ENCODE data around the gene ACBD6. TPM values are rescaled to one million over a fixed set of nuclear protein-coding genes. Genes with fewer than 3 reads are reported as not detected.

Gene ACBD6
- total and polyA plus RNA-seq, 8 donors, result 8.9 to 48.8 (median 37.7) TPM

GRCh38 chr1:180249725-180250498, 252.5 kb downstream of the ACBD6 start:
- WGBS, 5 donors, result 63 to 87% (median 83%) methylated on average over 13 of the region's 13 CpGs
- DNase-seq, result no peak
- no peaks in the 10 kb centered on the region for H3K4me1 ChIP-seq
- H3K4me3 ChIP-seq, result no peak overlapping the region
- H3K36me3 ChIP-seq, result no peaks in the 10 kb centered on the region
- H3K9me3 ChIP-seq, result no peaks in the 10 kb centered on the region
- no peak overlapping the region for H3K27ac ChIP-seq
- H3K27me3 ChIP-seq, result peaks cover 6 to 53% (median 14%) of the 10 kb centered on the region in 3 donors
- TF ChIP-seq POLR2AphosphoS5 (IDR thresholded peaks at IDR 0.05) (no peak), POLR2A (IDR thresholded peaks at IDR 0.05) (no peak), EP300 (IDR thresholded peaks at IDR 0.05) (no peak)
- TF ChIP-seq, protein P1, sequence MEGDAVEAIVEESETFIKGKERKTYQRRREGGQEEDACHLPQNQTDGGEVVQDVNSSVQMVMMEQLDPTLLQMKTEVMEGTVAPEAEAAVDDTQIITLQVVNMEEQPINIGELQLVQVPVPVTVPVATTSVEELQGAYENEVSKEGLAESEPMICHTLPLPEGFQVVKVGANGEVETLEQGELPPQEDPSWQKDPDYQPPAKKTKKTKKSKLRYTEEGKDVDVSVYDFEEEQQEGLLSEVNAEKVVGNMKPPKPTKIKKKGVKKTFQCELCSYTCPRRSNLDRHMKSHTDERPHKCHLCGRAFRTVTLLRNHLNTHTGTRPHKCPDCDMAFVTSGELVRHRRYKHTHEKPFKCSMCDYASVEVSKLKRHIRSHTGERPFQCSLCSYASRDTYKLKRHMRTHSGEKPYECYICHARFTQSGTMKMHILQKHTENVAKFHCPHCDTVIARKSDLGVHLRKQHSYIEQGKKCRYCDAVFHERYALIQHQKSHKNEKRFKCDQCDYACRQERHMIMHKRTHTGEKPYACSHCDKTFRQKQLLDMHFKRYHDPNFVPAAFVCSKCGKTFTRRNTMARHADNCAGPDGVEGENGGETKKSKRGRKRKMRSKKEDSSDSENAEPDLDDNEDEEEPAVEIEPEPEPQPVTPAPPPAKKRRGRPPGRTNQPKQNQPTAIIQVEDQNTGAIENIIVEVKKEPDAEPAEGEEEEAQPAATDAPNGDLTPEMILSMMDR (IDR thresholded peaks at IDR 0.05), result no peak
- intact Hi-C loops (cut with DNase I; ENCODE audit: low total_unique reads), result loop anchor here (10.0 kb wide), 1 partner anchor 235 kb away; no protein-coding TSS in a partner anchor

DNA sequence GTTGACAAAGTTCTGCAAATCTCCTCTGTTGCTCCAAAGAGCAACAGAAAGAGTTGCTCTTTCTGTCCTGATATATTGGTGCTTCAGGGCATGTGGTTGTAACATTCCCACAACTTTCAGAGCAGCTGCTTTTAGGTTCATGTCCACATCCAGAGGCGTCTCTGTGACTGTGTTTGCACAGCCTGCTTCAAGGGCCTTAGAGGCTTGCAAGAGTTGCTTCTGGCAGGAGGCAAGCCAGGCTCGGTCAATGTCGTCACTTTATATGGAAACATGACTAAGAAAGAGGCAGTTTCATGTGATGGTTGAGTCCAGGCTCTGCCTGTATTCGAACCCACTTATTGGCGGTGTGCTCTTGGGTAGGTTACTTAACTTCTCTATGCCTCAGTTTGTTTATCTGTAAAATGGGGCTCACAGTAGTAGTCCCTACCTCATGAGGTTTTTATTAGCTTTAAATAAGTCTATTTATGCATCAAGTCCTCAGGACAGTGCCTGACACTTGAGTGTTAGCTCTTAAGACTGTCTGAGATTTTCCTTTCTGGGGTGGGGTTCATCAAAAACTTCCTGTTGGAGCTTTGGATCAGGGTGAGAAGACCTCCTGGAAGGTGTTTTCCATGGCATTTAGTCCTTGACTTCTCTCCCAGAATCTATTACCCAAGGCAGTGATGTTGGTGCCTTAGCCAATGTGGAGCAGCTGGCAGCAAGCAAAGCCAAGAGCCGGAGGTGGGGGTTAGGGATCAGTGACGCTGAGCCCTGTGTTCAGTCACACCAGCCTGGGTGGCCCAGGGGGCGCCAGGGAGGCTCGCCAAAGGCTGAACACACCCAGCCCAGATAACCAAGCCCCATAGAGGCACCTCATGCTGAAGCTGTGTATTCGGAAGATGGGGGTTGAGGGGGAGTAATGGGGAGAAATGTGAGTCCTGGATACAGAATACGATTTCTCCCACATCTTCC, 253.4 kb downstream of the ACBD6 start:
- WGBS, 5 donors, result 62 to 72% (median 68%) methylated on average over 10 to 11 of the region's 11 CpGs
- TF ChIP-seq POLR2AphosphoS5 (IDR thresholded peaks at IDR 0.05) (no peak), EP300 (IDR thresholded peaks at IDR 0.05) (no peak), POLR2A (IDR thresholded peaks at IDR 0.05) (no peak)
- TF ChIP-seq, protein P1 (IDR thresholded peaks at IDR 0.05), result no peak

GRCh38 chr1:180248176-180248575, 254.2 kb downstream of the ACBD6 start:
- Histone ChIP-seq H3K27me3 (peaks cover 0 to 53% (median 0%) of the 10 kb centered on the region in 3 donors), H3K4me1 (no peaks in the 10 kb centered on the region), H3K9me3 (no peaks in the 10 kb centered on the region), H3K36me3 (no peaks in the 10 kb centered on the region), H3K4me3 (no peak overlapping the region), H3K27ac (no peak overlapping the region)
- 90 to 100% (median 95%) methylated on average over 3 to 7 of the region's 7 CpGs for WGBS, 5 donors
- intact Hi-C loops (cut with DNase I; ENCODE audit: low total_unique reads), result no loop called here
- DNase-seq, result no peak
- TF ChIP-seq POLR2A (IDR thresholded peaks at IDR 0.05) (no peak), POLR2AphosphoS5 (IDR thresholded peaks at IDR 0.05) (no peak), EP300 (IDR thresholded peaks at IDR 0.05) (no peak)
- TF ChIP-seq, protein P1 (IDR thresholded peaks at IDR 0.05), result no peak

More for the DNA sequence above, 253.4 kb downstream of the ACBD6 start:
- H3K4me1 ChIP-seq, result no peaks in the 10 kb centered on the region
- no peak for DNase-seq
- H3K27me3 ChIP-seq, result peaks cover under 1 to 53% (median 5%) of the 10 kb centered on the region in 3 donors
- intact Hi-C loops (cut with DNase I; ENCODE audit: low total_unique reads), result no loop called here
- no peaks in the 10 kb centered on the region for H3K9me3 ChIP-seq
- H3K4me3 ChIP-seq, result no peak overlapping the region
- no peaks in the 10 kb centered on the region for H3K36me3 ChIP-seq
- H3K27ac ChIP-seq, result no peak overlapping the region

DNA sequence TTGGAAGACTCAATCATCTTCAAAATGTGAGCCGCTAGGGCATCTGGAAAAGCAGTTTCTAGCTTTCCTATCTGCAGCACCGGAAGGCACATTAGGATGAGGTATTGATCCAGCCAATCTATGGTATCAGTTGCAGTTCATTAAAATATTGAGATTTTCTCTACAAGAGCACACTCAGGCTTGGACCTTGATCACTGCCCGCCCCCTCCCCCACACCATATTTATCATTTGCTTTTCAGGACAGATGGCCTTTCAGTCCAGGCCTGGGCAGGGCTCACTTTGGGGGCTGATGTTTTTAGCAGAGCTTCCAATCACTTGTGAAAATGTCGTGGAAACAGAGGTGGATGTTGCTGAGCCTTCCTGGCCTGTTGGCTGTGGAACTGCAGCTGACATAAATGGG, 254.8 kb downstream of the ACBD6 start:
- no peaks in the 10 kb centered on the region for H3K36me3 ChIP-seq
- TF ChIP-seq, protein P1 (IDR thresholded peaks at IDR 0.05), result no peak
- TF ChIP-seq EP300 (IDR thresholded peaks at IDR 0.05) (no peak), POLR2AphosphoS5 (IDR thresholded peaks at IDR 0.05) (no peak), POLR2A (IDR thresholded peaks at IDR 0.05) (no peak)
- no peak overlapping the region for H3K4me3 ChIP-seq
- H3K27ac ChIP-seq, result no peak overlapping the region
- intact Hi-C loops (cut with DNase I; ENCODE audit: low total_unique reads), result no loop called here
- no peaks in the 10 kb centered on the region for H3K4me1 ChIP-seq
- peaks cover 0 to 53% (median 0%) of the 10 kb centered on the region in 3 donors for H3K27me3 ChIP-seq
- no peak for DNase-seq
- WGBS, 5 donors, result 74 to 86% (median 80%) methylated on average over 4 of the region's 4 CpGs
- H3K9me3 ChIP-seq, result no peaks in the 10 kb centered on the region

All from stomach (tissue), 9 donors.